Measurements from ENCODE around the gene SERPINA6.
"Not testable (repeated sequence)": the region's sequence is repeated elsewhere in the genome, so short reads cannot be mapped to it uniquely, and the experiment has no call there.

SERPINA6 gene

DNA sequence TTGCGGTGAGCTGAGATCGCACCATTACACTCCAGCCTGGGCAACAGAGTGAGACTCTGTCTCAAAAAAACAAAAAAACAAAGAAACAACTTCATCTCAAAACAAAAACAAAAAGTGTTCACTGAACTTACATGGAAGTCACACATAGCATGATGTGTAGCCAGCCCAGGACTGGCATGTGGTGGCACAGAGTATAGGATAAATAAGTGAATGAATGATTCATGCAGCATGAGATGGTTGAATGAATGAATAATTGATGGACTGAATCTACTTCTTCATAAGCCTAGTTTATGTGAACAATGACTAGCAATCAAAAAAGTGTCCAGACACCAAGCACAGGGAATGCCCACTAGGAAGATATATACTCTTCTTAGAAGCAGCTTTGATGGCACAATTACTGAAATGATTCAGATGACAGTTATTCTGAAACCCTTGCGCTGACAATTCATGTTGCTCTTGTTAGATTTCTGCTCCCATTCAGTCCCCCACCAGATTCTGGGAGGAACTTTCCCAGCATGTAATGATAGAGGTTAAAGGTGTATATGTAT lies 31.6 kb upstream of the SERPINA6 start:
- no peak for ATAC-seq (ENCODE audit: insufficient read depth, low read depth)
- H3K4me2 ChIP-seq (ENCODE audit: insufficient read depth, low read length) = no peak overlapping the region

DNA sequence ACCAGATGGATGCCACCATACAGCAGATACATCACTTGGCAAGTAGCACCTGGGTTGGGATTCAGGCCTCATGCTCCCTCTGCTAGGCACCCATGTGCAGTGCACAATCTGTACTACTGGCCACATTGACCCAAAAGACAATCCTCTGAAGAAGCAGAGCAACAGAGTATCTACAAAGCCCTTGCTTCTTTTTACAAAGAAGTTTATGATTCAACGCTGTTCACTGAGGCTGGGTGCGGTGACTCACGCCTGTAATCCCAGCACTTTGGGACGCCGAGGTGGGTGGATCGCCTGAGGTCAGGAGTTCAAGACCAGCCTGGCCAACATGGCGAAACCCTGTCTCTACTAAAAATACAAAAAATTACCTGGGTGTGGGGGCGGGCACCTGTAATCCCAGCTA lies 31.1 kb upstream of the SERPINA6 start:
- ATAC-seq (ENCODE audit: insufficient read depth, low read depth); H3K79me2 ChIP-seq (ENCODE audit: insufficient read depth, low read length); H3K4me2 ChIP-seq (ENCODE audit: insufficient read depth, low read length); H3K9ac ChIP-seq (ENCODE audit: low read depth, low read length); H3K4me1 ChIP-seq (ENCODE audit: insufficient read depth, low read length); H3K27ac ChIP-seq (ENCODE audit: low read length); DNase-seq; H3K36me3 ChIP-seq (ENCODE audit: insufficient read depth, low read length); H3K27me3 ChIP-seq (ENCODE audit: insufficient read depth, low read length, poor library complexity); H2AFZ ChIP-seq (ENCODE audit: low read depth, low read length); H3K9me3 ChIP-seq (ENCODE audit: insufficient read depth, low read length, severe bottlenecking); H4K20me1 ChIP-seq (ENCODE audit: insufficient read depth, low read length); H3K4me3 ChIP-seq (ENCODE audit: low read depth in 1 of 2, low read length in 2 of 2): not testable (repeated sequence)

More for the DNA sequence above, 31.6 kb upstream of the SERPINA6 start:
- no peaks in the 10 kb centered on the region for H3K9me3 ChIP-seq (ENCODE audit: insufficient read depth, low read length, severe bottlenecking)
- H4K20me1 ChIP-seq (ENCODE audit: insufficient read depth, low read length) = no peaks in the 10 kb centered on the region
- no peak overlapping the region for H3K27ac ChIP-seq (ENCODE audit: low read length)
- TF ChIP-seq, protein P1, sequence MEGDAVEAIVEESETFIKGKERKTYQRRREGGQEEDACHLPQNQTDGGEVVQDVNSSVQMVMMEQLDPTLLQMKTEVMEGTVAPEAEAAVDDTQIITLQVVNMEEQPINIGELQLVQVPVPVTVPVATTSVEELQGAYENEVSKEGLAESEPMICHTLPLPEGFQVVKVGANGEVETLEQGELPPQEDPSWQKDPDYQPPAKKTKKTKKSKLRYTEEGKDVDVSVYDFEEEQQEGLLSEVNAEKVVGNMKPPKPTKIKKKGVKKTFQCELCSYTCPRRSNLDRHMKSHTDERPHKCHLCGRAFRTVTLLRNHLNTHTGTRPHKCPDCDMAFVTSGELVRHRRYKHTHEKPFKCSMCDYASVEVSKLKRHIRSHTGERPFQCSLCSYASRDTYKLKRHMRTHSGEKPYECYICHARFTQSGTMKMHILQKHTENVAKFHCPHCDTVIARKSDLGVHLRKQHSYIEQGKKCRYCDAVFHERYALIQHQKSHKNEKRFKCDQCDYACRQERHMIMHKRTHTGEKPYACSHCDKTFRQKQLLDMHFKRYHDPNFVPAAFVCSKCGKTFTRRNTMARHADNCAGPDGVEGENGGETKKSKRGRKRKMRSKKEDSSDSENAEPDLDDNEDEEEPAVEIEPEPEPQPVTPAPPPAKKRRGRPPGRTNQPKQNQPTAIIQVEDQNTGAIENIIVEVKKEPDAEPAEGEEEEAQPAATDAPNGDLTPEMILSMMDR (IDR thresholded peaks at IDR 0.05; ENCODE audit: borderline replicate concordance, extremely low read depth, low read length, poor library complexity, severe bottlenecking) = no peak
- no peak for TF ChIP-seq EZH2 (IDR thresholded peaks at IDR 0.05; ENCODE audit: borderline replicate concordance, low read depth, low read length, severe bottlenecking)
- no peak overlapping the region for H3K9ac ChIP-seq (ENCODE audit: low read depth, low read length)
- H2AFZ ChIP-seq (ENCODE audit: low read depth, low read length) = no peak overlapping the region
- no peaks in the 10 kb centered on the region for H3K27me3 ChIP-seq (ENCODE audit: insufficient read depth, low read length, poor library complexity)
- no peaks in the 10 kb centered on the region for H3K4me1 ChIP-seq (ENCODE audit: insufficient read depth, low read length)
- DNase-seq = no peak
- no peaks in the 10 kb centered on the region for H3K79me2 ChIP-seq (ENCODE audit: insufficient read depth, low read length)
- no peak overlapping the region for H3K4me3 ChIP-seq (ENCODE audit: low read depth in 1 of 2, low read length in 2 of 2)
- H3K36me3 ChIP-seq (ENCODE audit: insufficient read depth, low read length) = no peaks in the 10 kb centered on the region

DNA sequence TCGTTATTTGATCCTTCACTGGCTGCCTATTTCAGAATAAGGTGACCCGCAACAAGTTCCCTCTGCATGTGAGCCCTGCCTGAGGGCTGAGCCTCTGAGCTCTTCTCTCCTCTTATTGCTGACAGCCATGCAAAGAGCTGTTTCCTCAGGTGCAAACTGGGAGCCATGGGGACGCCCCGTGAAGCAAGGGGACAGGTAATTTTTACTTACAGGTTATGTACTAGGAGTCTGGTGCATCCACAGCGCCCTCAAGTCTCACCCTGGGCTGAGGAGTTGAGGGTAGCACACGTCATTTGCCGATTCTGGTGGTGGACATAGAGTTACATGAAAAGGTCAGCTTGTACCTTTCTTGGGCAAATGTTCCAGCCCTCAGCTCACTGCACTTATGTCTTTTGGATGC lies 26.1 kb upstream of the SERPINA6 start:
- Histone ChIP-seq H3K4me1 (ENCODE audit: insufficient read depth, low read length) (no peaks in the 10 kb centered on the region), H3K79me2 (ENCODE audit: insufficient read depth, low read length) (no peaks in the 10 kb centered on the region), H3K4me2 (ENCODE audit: insufficient read depth, low read length) (no peak overlapping the region), H3K36me3 (ENCODE audit: insufficient read depth, low read length) (no peaks in the 10 kb centered on the region), H3K9ac (ENCODE audit: low read depth, low read length) (no peak overlapping the region), H3K27ac (ENCODE audit: low read length) (no peak overlapping the region), H3K9me3 (ENCODE audit: insufficient read depth, low read length, severe bottlenecking) (no peaks in the 10 kb centered on the region), H4K20me1 (ENCODE audit: insufficient read depth, low read length) (no peaks in the 10 kb centered on the region), H2AFZ (ENCODE audit: low read depth, low read length) (no peak overlapping the region), H3K4me3 (ENCODE audit: low read depth in 1 of 2, low read length in 2 of 2) (no peak overlapping the region), H3K27me3 (ENCODE audit: insufficient read depth, low read length, poor library complexity) (no peaks in the 10 kb centered on the region)
- DNase-seq (no peak), ATAC-seq (ENCODE audit: insufficient read depth, low read depth) (no peak)
- TF ChIP-seq, protein P1 (IDR thresholded peaks at IDR 0.05; ENCODE audit: borderline replicate concordance, extremely low read depth, low read length, poor library complexity, severe bottlenecking) = no peak
- no peak for TF ChIP-seq EZH2 (IDR thresholded peaks at IDR 0.05; ENCODE audit: borderline replicate concordance, low read depth, low read length, severe bottlenecking)

DNA sequence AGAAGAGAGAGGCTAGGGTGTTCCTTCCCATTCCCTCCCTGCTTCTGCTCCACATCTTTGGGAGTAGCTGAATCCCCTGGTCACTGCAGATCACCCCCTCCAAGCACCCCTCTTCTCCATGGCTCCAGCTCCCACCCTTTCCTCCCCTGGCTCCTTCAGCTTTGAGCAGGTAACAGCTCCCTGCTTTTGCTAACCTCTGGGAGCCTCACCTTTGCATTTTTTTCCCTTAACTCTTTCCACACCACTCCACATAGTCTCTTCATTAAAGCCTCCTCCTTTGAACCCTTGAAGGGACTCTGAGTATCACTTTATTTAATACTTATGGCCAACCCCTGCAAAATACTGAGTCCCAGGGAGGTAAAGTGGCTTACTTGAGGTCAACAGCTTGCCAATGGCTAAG lies 25.7 kb upstream of the SERPINA6 start:
- no peak overlapping the region for H3K9ac ChIP-seq (ENCODE audit: low read depth, low read length)
- no peaks in the 10 kb centered on the region for H3K79me2 ChIP-seq (ENCODE audit: insufficient read depth, low read length)
- no peak overlapping the region for H3K4me2 ChIP-seq (ENCODE audit: insufficient read depth, low read length)
- H3K27me3 ChIP-seq (ENCODE audit: insufficient read depth, low read length, poor library complexity) = no peaks in the 10 kb centered on the region
- no peak overlapping the region for H2AFZ ChIP-seq (ENCODE audit: low read depth, low read length)
- no peaks in the 10 kb centered on the region for H3K9me3 ChIP-seq (ENCODE audit: insufficient read depth, low read length, severe bottlenecking)
- H3K4me1 ChIP-seq (ENCODE audit: insufficient read depth, low read length) = no peaks in the 10 kb centered on the region
- no peaks in the 10 kb centered on the region for H3K36me3 ChIP-seq (ENCODE audit: insufficient read depth, low read length)
- no peak for TF ChIP-seq EZH2 (IDR thresholded peaks at IDR 0.05; ENCODE audit: borderline replicate concordance, low read depth, low read length, severe bottlenecking)
- TF ChIP-seq, protein P1 (IDR thresholded peaks at IDR 0.05; ENCODE audit: borderline replicate concordance, extremely low read depth, low read length, poor library complexity, severe bottlenecking) = no peak
- no peak for DNase-seq
- no peaks in the 10 kb centered on the region for H4K20me1 ChIP-seq (ENCODE audit: insufficient read depth, low read length)
- no peak overlapping the region for H3K4me3 ChIP-seq (ENCODE audit: low read depth in 1 of 2, low read length in 2 of 2)
- no peak for ATAC-seq (ENCODE audit: insufficient read depth, low read depth)
- H3K27ac ChIP-seq (ENCODE audit: low read length) = no peak overlapping the region

Measured in DND-41 (cell line).